Endothelial cell of umbilical vein (primary cell): ENCODE data around the gene PDGFA. TPM values are rescaled to one million over a fixed set of nuclear protein-coding genes. Genes with fewer than 3 reads are reported as not detected.

Experiments
- BruUV-seq: library from RNA; stranded (reverse); fragments of 400-500 nt; replicated peaks from 2 replicates; lab custom pipeline; 2021; lab: Mats Ljungman, UMichigan
- CTCF ChIA-PET: fragments of 300-600, 350-600 bp; sonication (Branson Sonifier 250); formaldehyde crosslinking; loops from one replicate; lab custom pipeline; 2021; ENCODE audit warnings: antibody characterized with exemption, inconsistent platforms; lab: Charles Lee
- POLR2A ChIA-PET: fragments of 300-600, 350-600 bp; sonication (Branson Sonifier 250); formaldehyde crosslinking; loops from one replicate; lab custom pipeline; 2021; ENCODE audit warnings: antibody characterized with exemption, inconsistent platforms; lab: Charles Lee
- DNase-seq: peaks from one replicate; pipeline ENCODE4 v3.0.0-alpha.2; 2011; ENCODE audit warnings: low read depth, low spot score
- FAIRE-seq: peaks from 2 replicates; lab custom pipeline; 2011; peaks lifted over from hg19 to GRCh38; lab: Jason Lieb, UNC
- H2AFZ ChIP-seq: 2 replicates; pipeline ENCODE4 v1.6.0; 2012; ENCODE audit warnings: low read depth, low read length, control low read depth, inconsistent platforms
- H3K27ac ChIP-seq: 2 replicates; pipeline ENCODE4 v1.5.1; 2011; ENCODE audit warnings: low read depth, mild to moderate bottlenecking, control low read depth, low read length, moderate library complexity; ENCODE audit not compliant: insufficient read depth
- H3K27me3 ChIP-seq, 2 experiments: 2 replicates each; pipeline versions ENCODE4 v1.6.0 to v1.6.1; 2011; ENCODE audit warnings: low read length in 2 of 2, mixed read lengths in 1 of 2; ENCODE audit not compliant: control insufficient read depth in 2 of 2, insufficient read depth in 2 of 2
- H3K36me3 ChIP-seq, 2 experiments: 2 replicates in 1 of 2; 3 replicates in 1 of 2; pipeline ENCODE4 v1.5.1; 2011; ENCODE audit warnings: low read length in 2 of 2, mild to moderate bottlenecking in 1 of 2, moderate library complexity in 1 of 2; ENCODE audit not compliant: control insufficient read depth in 2 of 2, insufficient read depth in 2 of 2; ENCODE audit errors: extremely low read depth in 1 of 2
- H3K4me1 ChIP-seq: 3 replicates; pipeline ENCODE4 v1.5.1; 2011; ENCODE audit warnings: mild to moderate bottlenecking, low read length; ENCODE audit not compliant: control insufficient read depth, insufficient read depth; ENCODE audit errors: extremely low read depth
- H3K4me2 ChIP-seq: 2 replicates; pipeline ENCODE4 v1.6.1; 2011; ENCODE audit warnings: low read length, control low read depth, mixed read lengths; ENCODE audit not compliant: insufficient read depth
- H3K4me3 ChIP-seq, 3 experiments: fragments of 200-600 bp in 1 of 3; sonication (generic), shearing (Covaris generic) in 1 of 3; replicated peaks in 1 of 3; 2 replicates each; pipeline ENCODE4 v1.5.1; 2011 to 2016; ENCODE audit warnings: control low read depth in 3 of 3, low read length in 3 of 3, mild to moderate bottlenecking in 2 of 3, inconsistent platforms in 1 of 3, low read depth in 1 of 3, moderate library complexity in 1 of 3; ENCODE audit not compliant: insufficient read depth in 1 of 3
- H3K79me2 ChIP-seq: 2 replicates; pipeline ENCODE4 v1.6.0; 2012; ENCODE audit warnings: low read length, inconsistent platforms; ENCODE audit not compliant: control insufficient read depth, insufficient read depth
- H3K9ac ChIP-seq: replicated peaks from 2 replicates; pipeline ENCODE3; 2011; ENCODE audit warnings: low read length, control low read depth; ENCODE audit not compliant: insufficient read depth; ENCODE audit errors: extremely low read depth
- H3K9me1 ChIP-seq: replicated peaks from 3 replicates; pipeline ENCODE4 v1.6.0; 2011; ENCODE audit warnings: mild to moderate bottlenecking, low read length; ENCODE audit not compliant: control insufficient read depth, insufficient read depth; ENCODE audit errors: extremely low read depth
- H3K9me3 ChIP-seq: replicated peaks from 2 replicates; pipeline ENCODE4 v1.5.1; 2012; ENCODE audit warnings: low read length, inconsistent platforms; ENCODE audit not compliant: control insufficient read depth, insufficient read depth
- H4K20me1 ChIP-seq: replicated peaks from 2 replicates; pipeline ENCODE3; 2011; ENCODE audit warnings: mild to moderate bottlenecking, low read length; ENCODE audit not compliant: control insufficient read depth, insufficient read depth; ENCODE audit errors: extremely low read depth
- EZH2 ChIP-seq: IDR thresholded peaks from 2 replicates; pipeline ENCODE4 v1.6.1; 2012; ENCODE audit warnings: borderline replicate concordance, low read depth, mild to moderate bottlenecking, moderate library complexity, low read length, inconsistent platforms; ENCODE audit not compliant: severe bottlenecking
- FOS ChIP-seq: IDR thresholded peaks from 2 replicates; pipeline ENCODE4 v1.6.1; 2011; ENCODE audit warnings: mild to moderate bottlenecking, low read length, moderate library complexity, borderline replicate concordance; ENCODE audit not compliant: insufficient read depth
- GATA2 ChIP-seq: IDR thresholded peaks from 2 replicates; pipeline ENCODE4 v1.7.0; 2011; ENCODE audit warnings: low read depth, mild to moderate bottlenecking, moderate library complexity, mixed read lengths, low read length; ENCODE audit not compliant: insufficient read length, insufficient read depth
- JUN ChIP-seq: IDR thresholded peaks from 2 replicates; pipeline ENCODE4 v1.6.1; 2011; ENCODE audit warnings: borderline replicate concordance, low read depth; ENCODE audit not compliant: insufficient read length, insufficient read depth
- MAX ChIP-seq: IDR thresholded peaks from 2 replicates; pipeline ENCODE4 v1.6.1; 2011; ENCODE audit not compliant: insufficient read depth, insufficient read length
- MYC ChIP-seq: IDR thresholded peaks from one replicate; pipeline ENCODE4 v1.6.1; 2011; ENCODE audit warnings: mild to moderate bottlenecking, low read depth, low read length
- POLR2A ChIP-seq: IDR thresholded peaks from 2 replicates; pipeline ENCODE4 v1.6.1; 2012; ENCODE audit warnings: low read depth, mild to moderate bottlenecking, control low read depth, low read length
- POLR2AphosphoS5 ChIP-seq: IDR thresholded peaks from 2 replicates; pipeline ENCODE4 v1.6.1; 2012; ENCODE audit warnings: low read depth, mild to moderate bottlenecking, control low read depth, low read length, moderate library complexity; ENCODE audit not compliant: insufficient read depth
- dilution Hi-C: fragments of 300-500 bp; cut with MboI; formaldehyde crosslinking; loops from one replicate; pipeline ENCODE4 v1.15.0; 2019; ENCODE audit warnings: low sequenced_read_pairs; ENCODE audit not compliant: extremely low pct_ligation_motif_present
- intact Hi-C: fragments of 100-400 bp; cut with micrococcal nuclease; formaldehyde crosslinking; loops from one replicate; pipeline ENCODE4 v1.10.0; 2022
- polyA plus RNA-seq, 4 experiments: library from polyadenylated mRNA; depleted of rRNA in 3 of 4; stranded (reverse) in 3 of 4; unstranded in 1 of 4; fragments of >200 nt; gene quantifications; 2 replicates each; pipeline versions ENCODE4 v1.2.1 to v1.2.3, GENCODE V29; 2011 to 2012; ENCODE audit warnings: missing spikeins in 1 of 4
- total RNA-seq: library from RNA; stranded (reverse); gene quantifications from 2 replicates; pipeline ENCODE4 v1.2.3, GENCODE V29; 2021
- TF ChIP-seq, protein P1 (sequence below), 2 donors: IDR thresholded peaks; 1 replicate in 1 of 2; 2 replicates in 1 of 2; pipeline ENCODE4 v1.5.1; 2011; ENCODE audit warnings: low read length in 2 of 2, mild to moderate bottlenecking in 2 of 2, moderate library complexity in 2 of 2, control low read depth in 1 of 2, inconsistent platforms in 1 of 2, low read depth in 1 of 2; ENCODE audit not compliant: insufficient read depth in 1 of 2; ENCODE audit errors: extremely low read depth in 1 of 2

PDGFA gene
- total and polyA plus RNA-seq, 2 donors (not counting 3 experiments of a cell fraction or from before 2014, with no cell fraction given), result 17.4 to 62.4 TPM

GRCh38 chr7:479115-479947 is 40.3 kb downstream of the PDGFA start:
- H3K4me2 ChIP-seq, result no peak overlapping the region
- H3K36me3 ChIP-seq, result no peaks in the 10 kb centered on the region
- peaks cover 4% of the 10 kb centered on the region for H3K4me1 ChIP-seq
- FAIRE-seq, result no peak
- H3K9ac ChIP-seq, result no peak overlapping the region
- dilution Hi-C loops (no loop called here), intact Hi-C loops (no loop called here)
- H3K9me1 ChIP-seq, result no peaks in the 10 kb centered on the region
- H3K4me3 ChIP-seq, result no peak overlapping the region
- no peaks in the 10 kb centered on the region for H4K20me1 ChIP-seq
- no peaks in the 10 kb centered on the region for H3K79me2 ChIP-seq
- H3K27ac ChIP-seq, result no peak overlapping the region
- H3K27me3 ChIP-seq, result no peaks in the 10 kb centered on the region
- no peaks in the 10 kb centered on the region for H3K9me3 ChIP-seq
- H2AFZ ChIP-seq, result no peak overlapping the region
- ChIA-PET POLR2A (no interaction called here), CTCF (interaction anchor here (1.2 kb wide), 1 partner anchor 146 kb away, joined by 5 read pairs; no protein-coding TSS in a partner anchor)
- TF ChIP-seq POLR2A, result no peak
- no peak for TF ChIP-seq FOS
- no peak for TF ChIP-seq MYC
- TF ChIP-seq MAX, result no peak
- TF ChIP-seq POLR2AphosphoS5, result no peak
- no peak for TF ChIP-seq JUN
- TF ChIP-seq GATA2, result no peak
- TF ChIP-seq, protein P1, sequence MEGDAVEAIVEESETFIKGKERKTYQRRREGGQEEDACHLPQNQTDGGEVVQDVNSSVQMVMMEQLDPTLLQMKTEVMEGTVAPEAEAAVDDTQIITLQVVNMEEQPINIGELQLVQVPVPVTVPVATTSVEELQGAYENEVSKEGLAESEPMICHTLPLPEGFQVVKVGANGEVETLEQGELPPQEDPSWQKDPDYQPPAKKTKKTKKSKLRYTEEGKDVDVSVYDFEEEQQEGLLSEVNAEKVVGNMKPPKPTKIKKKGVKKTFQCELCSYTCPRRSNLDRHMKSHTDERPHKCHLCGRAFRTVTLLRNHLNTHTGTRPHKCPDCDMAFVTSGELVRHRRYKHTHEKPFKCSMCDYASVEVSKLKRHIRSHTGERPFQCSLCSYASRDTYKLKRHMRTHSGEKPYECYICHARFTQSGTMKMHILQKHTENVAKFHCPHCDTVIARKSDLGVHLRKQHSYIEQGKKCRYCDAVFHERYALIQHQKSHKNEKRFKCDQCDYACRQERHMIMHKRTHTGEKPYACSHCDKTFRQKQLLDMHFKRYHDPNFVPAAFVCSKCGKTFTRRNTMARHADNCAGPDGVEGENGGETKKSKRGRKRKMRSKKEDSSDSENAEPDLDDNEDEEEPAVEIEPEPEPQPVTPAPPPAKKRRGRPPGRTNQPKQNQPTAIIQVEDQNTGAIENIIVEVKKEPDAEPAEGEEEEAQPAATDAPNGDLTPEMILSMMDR (IDR thresholded peaks at IDR 0.05; ENCODE audit: extremely low read depth in 1 of 2, insufficient read depth in 1 of 2, low read depth in 1 of 2, low read length in 2 of 2), result no peak
- no peak for TF ChIP-seq EZH2
- BruUV-seq, result no TSS peak
- DNase-seq, result no peak
